Pancreas (tissue), 10 donors: Measurements from ENCODE around the gene ITGB2. TPM values are rescaled to one million over a fixed set of nuclear protein-coding genes. Genes with fewer than 3 reads are reported as not detected.

ENCODE experiments used
- ATAC-seq, 4 donors: fragments of 200-7000 bp; cut with Tn5 transposase; one replicate each; pipeline versions ENCODE4 v1.8.0 to v1.9.1; 2020; ENCODE audit warnings: mild to moderate bottlenecking in 4 of 4, moderate library complexity in 4 of 4
- DNase-seq, 6 donors: peaks; one replicate each; pipeline ENCODE4 v3.0.0-alpha.2; 2020
- FAIRE-seq: peaks from 2 replicates; lab custom pipeline; 2012; peaks lifted over from hg19 to GRCh38; lab: Jason Lieb, UNC
- H3K27ac ChIP-seq, 4 donors: fragments of 200-600 bp; sonication (generic); 1 replicate in 3 of 4; 2 replicates in 1 of 4; pipeline versions ENCODE4 v1.5.0 to v1.8.0; 2020
- H3K27me3 ChIP-seq, 4 donors: fragments of 200-600 bp; one replicate each; pipeline ENCODE4 v1.8.0; 2021
- H3K36me3 ChIP-seq, 3 donors: fragments of 200-600 bp; sonication (generic) in 1 of 3; one replicate each; pipeline versions ENCODE4 v1.5.0 to v1.8.0; 2020 to 2021
- H3K4me1 ChIP-seq, 3 donors: fragments of 200-600 bp; one replicate each; pipeline ENCODE4 v1.8.0; 2021
- H3K4me3 ChIP-seq, 4 donors: fragments of 200-600 bp; sonication (generic) in 2 of 4; one replicate each; pipeline versions ENCODE4 v1.5.0 to v1.8.0; 2020 to 2021
- H3K9me3 ChIP-seq, 4 donors: fragments of 200-600 bp; one replicate each; pipeline ENCODE4 v1.8.0; 2021
- WGBS, 2 donors: extraction: QIAGEN DNeasy Blood & Tissue Kit; methylation state at CpG; one replicate each; pipeline ENCODE4 v1.1.7; 2013; 5-methylcytosine and 5-hydroxymethylcytosine counted together
- intact Hi-C, 3 donors: fragments of 100-400 bp; cut with DNase I; formaldehyde crosslinking; loops; one replicate each; pipeline versions ENCODE4 v1.11.1 to v1.14.2; 2022
- polyA plus RNA-seq, 2 donors: library from polyadenylated mRNA; stranded (reverse); fragments of 200-250 nt; gene quantifications; one replicate each; pipeline ENCODE4 v1.2.3, GENCODE V29; 2013
- total RNA-seq, 6 donors: library from RNA; stranded (reverse); fragmentation: NEBNext Ultra II Directional in 4 of 6; extraction: Animal tissue kit (Norgen Biotek cat#: 25700) in 4 of 6; gene quantifications; one replicate each; pipeline versions ENCODE4 v1.2.1 to v1.2.4, GENCODE V29; 2021 to 2023
- TF ChIP-seq, protein P1 (sequence below), 4 donors: fragments of 200-600 bp; sonication (generic) in 3 of 4; IDR thresholded peaks; one replicate each; pipeline versions ENCODE4 v1.5.0 to v1.8.0; 2021; ENCODE audit warnings: antibody characterized with exemption in 4 of 4
- donor health status: healthy with polysubstance abuse.
- donor health status: DM: no; HTN: no; CAD: no; lungs with moderate emphysema.
- donor health status: DM: no; HTN: no; CAD: no.
- donor health status: control.
- donor health status: control.
- donor health status: Bipolar disorder and iron deficiency.
- donor health status: DM: yes; HTN: yes; CAD: no.
- donor health status: DM: no; HTN: no; CAD: no.
- donor health status: DM: no; HTN: no; CAD: no.
- donor health status: DM: yes; HTN: yes; CAD: no.

Gene ITGB2
- total and polyA plus RNA-seq, 8 donors, result 1.1 to 88.0 (median 11.6) TPM

DNA sequence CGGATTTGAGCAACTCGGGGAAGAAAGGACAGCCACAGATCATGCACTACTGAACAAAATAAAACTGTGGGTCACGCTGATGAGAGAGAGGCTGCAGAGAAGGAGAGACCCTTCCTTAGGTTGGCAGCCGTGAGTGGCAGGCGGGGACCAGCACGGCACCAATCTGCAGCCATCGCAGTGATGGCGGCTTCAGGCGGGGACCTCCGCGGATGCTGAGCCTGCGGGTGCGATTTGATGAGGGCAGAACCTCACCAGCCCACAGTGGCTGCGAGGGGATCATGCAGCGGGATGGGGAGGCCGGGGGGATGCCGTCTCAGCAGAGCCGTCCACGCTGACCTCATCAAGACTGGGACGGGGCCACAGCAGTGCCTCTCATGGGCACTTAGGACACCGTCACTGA is 11.8 kb downstream of the ITGB2 start:
- TF ChIP-seq, protein P1, sequence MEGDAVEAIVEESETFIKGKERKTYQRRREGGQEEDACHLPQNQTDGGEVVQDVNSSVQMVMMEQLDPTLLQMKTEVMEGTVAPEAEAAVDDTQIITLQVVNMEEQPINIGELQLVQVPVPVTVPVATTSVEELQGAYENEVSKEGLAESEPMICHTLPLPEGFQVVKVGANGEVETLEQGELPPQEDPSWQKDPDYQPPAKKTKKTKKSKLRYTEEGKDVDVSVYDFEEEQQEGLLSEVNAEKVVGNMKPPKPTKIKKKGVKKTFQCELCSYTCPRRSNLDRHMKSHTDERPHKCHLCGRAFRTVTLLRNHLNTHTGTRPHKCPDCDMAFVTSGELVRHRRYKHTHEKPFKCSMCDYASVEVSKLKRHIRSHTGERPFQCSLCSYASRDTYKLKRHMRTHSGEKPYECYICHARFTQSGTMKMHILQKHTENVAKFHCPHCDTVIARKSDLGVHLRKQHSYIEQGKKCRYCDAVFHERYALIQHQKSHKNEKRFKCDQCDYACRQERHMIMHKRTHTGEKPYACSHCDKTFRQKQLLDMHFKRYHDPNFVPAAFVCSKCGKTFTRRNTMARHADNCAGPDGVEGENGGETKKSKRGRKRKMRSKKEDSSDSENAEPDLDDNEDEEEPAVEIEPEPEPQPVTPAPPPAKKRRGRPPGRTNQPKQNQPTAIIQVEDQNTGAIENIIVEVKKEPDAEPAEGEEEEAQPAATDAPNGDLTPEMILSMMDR (IDR thresholded peaks at IDR 0.05), result no peak
- FAIRE-seq, result no peak
- Histone ChIP-seq H3K9me3 (no peaks in the 10 kb centered on the region), H3K27me3 (no peaks in the 10 kb centered on the region), H3K36me3 (no peaks in the 10 kb centered on the region), H3K4me1 (peaks cover 6 to 16% (median 9%) of the 10 kb centered on the region in 3 donors), H3K4me3 (no peak overlapping the region), H3K27ac (no peak overlapping the region)
- peak in 1 of 6 donors; percentile 42 for DNase-seq
- ATAC-seq, result no peak
- 79 to 92% methylated on average over 21 of the region's 21 CpGs for WGBS, 2 donors
- intact Hi-C loops, result no loop called here

DNA sequence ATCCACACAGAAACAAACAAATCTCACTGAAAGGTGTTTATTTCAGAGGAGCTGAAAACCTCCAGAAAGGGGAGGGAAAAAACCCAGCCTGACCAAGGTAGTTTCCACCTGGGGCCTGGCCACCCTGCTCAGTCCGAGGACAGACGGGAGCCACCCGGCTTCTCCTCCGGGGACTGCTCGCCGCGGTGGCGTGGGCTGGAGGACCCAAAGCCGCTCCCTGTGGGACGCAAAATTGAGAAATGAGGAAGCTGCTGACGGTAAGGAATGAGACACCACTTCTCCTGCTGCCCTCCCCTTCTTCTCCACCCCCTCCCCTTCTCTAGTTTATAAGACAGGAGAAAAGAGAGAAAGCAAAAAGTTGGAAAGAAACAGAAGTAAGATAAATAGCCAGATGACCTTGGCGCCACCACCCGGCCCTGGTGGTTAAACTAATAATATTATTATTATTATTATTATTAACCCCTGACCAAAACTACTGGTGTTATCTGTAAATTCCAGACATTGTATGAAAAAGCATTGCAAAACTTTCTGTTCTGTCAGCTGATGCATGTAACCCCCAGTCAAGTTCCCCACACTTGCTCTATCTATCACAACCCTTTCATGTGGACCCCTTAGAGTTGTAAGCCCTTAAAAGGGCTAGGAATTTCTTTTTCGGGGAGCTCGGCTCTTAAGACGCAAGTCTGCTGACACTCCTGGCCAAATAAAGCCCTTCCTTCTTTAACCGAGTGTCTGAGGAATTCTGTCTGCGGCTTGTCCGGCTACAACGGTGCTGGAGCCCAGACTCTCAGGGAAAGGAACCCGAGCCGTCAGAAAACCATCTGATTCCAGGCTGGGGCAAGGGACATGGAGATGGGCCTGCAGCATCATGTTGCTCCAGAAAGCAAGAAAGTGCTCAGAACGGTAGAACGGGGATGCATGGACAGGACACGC is 12.5 kb downstream of the ITGB2 start:
- H3K36me3 ChIP-seq, result no peaks in the 10 kb centered on the region
- ATAC-seq (peak in 2 of 4 donors; percentile 13 to 24), DNase-seq (peak in 1 of 6 donors; percentile 45)

DNA sequence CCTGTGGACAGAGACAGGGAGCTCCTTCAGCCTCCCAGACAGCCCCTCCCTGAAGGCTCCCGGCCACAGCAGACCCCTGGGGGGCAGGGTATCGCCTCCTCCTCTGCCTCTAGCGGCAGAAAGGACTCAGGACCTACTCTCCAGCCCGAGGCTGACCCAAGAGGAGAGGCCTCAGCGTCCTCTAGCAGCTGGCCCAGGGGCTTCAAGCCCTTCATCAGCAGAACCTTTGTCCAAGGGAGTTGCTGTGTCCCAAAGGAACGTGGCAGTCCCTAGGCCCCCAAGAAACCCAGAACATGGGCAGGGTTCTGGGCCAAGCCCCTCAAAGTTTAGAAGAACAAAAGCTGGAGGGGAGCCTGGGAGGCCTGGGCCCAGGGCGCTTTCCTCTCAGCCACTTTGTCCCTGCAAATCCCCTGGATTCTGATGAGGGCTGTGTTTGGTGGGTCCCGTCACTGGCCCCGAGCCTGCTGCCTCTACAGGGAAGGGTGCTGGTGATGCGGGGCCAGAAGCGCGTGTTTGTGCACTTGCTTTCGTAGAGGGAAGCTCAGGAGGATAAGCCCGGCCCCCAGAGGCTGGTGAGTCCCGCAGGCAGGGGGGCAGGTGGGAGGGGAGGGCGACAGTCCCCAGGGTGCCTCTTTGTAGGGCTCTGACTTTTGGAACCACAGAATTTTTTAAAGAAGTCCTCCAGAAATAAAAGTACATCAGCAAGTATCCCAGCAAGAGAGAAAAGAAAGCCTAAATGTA is 13.3 kb downstream of the ITGB2 start:
- Histone ChIP-seq H3K4me3 (no peak overlapping the region), H3K4me1 (peaks cover 6 to 16% (median 9%) of the 10 kb centered on the region in 3 donors), H3K9me3 (no peaks in the 10 kb centered on the region), H3K27ac (peak overlapping the region in 1 of 4 donors; percentile 10), H3K27me3 (no peaks in the 10 kb centered on the region), H3K36me3 (no peaks in the 10 kb centered on the region)
- WGBS, 2 donors, result 64 to 74% methylated on average over 16 of the region's 16 CpGs
- intact Hi-C loops, result no loop called here
- FAIRE-seq (no peak), DNase-seq (peak in 1 of 6 donors; percentile 49), ATAC-seq (no peak)
- TF ChIP-seq, protein P1 (IDR thresholded peaks at IDR 0.05), result no peak

More for the DNA sequence above, 12.5 kb downstream of the ITGB2 start:
- H3K4me3 ChIP-seq, result no peak overlapping the region
- intact Hi-C loops, result no loop called here
- peaks cover 6 to 16% (median 9%) of the 10 kb centered on the region in 3 donors for H3K4me1 ChIP-seq
- H3K27me3 ChIP-seq, result no peaks in the 10 kb centered on the region
- WGBS, 2 donors, result 50 to 57% methylated on average over 25 of the region's 25 CpGs
- H3K9me3 ChIP-seq, result no peaks in the 10 kb centered on the region
- FAIRE-seq, result no peak
- TF ChIP-seq, protein P1 (IDR thresholded peaks at IDR 0.05), result no peak
- H3K27ac ChIP-seq, result peak overlapping the region in 1 of 4 donors; percentile 10

DNA sequence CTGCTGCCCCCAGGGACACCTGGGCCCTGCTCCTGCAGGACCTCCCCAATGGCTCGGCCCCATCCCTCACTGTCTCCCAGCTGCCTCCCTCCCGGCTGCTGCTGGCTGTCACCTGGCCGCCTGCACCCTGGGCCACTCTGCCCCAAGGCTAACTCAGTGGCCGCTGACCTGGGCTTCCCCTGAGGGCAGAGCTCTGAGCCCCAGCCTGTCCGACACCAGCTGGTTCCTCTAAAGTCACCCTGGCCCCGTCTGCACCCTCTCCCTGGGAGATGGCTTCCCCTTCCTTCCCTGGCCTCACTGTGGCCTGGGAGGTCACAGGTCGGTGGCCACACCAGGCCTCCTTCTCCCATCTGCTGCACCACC is 15.0 kb downstream of the ITGB2 start:
- Histone ChIP-seq H3K27ac (no peak overlapping the region), H3K4me3 (no peak overlapping the region), H3K9me3 (no peaks in the 10 kb centered on the region), H3K27me3 (no peaks in the 10 kb centered on the region), H3K36me3 (no peaks in the 10 kb centered on the region), H3K4me1 (peaks cover 6 to 8% (median 7%) of the 10 kb centered on the region in 3 donors)
- FAIRE-seq (no peak), ATAC-seq (peak in 1 of 4 donors; percentile 18), DNase-seq (no peak)
- 58 to 75% methylated on average over 6 to 7 of the region's 7 CpGs for WGBS, 2 donors
- intact Hi-C loops, result no loop called here
- TF ChIP-seq, protein P1 (IDR thresholded peaks at IDR 0.05), result no peak
